GM19025 (cell line): ENCODE results near the gene TALDO1.
"Not testable (repeated sequence)": the region's sequence is repeated elsewhere in the genome, so short reads cannot be mapped to it uniquely, and the experiment has no call there.

Source experiments
- ATAC-seq: cut with Tn5 transposase; IDR thresholded peaks from one replicate; pipeline ENCODE4 v1.9.1; 2021; ENCODE audit warnings: mild to moderate bottlenecking, low read depth, moderate library complexity; ENCODE audit not compliant: unreplicated experiment

The TALDO1 gene

GRCh38 chr11:728901-729491 lies 18.3 kb upstream of the TALDO1 start:
- no peak for ATAC-seq

- no peak for ATAC-seq
Observed at GRCh38 chr11:729492-730074, 17.7 kb upstream of the TALDO1 start.

GRCh38 chr11:733072-733471 lies 14.2 kb upstream of the TALDO1 start:
- no peak for ATAC-seq

- ATAC-seq = not testable (repeated sequence)
Observed at GRCh38 chr11:734541-734940, 12.7 kb upstream of the TALDO1 start.

GRCh38 chr11:737366-737765 lies 9.9 kb upstream of the TALDO1 start:
- ATAC-seq = no peak

GRCh38 chr11:737899-738298 lies 9.4 kb upstream of the TALDO1 start:
- not testable (repeated sequence) for ATAC-seq

- no peak for ATAC-seq
Observed at GRCh38 chr11:742156-742546, 5.1 kb upstream of the TALDO1 start.

- ATAC-seq = no peak
Observed at GRCh38 chr11:742571-743201, 4.6 kb upstream of the TALDO1 start.

- ATAC-seq = no peak
Observed at GRCh38 chr11:745428-745827, 1.8 kb upstream of the TALDO1 start.

GRCh38 chr11:746289-747157 lies 741 bp upstream of the TALDO1 start:
- ATAC-seq = no peak

- ATAC-seq = no peak
Observed at GRCh38 chr11:748007-748359, 719 bp downstream of the TALDO1 start.

- ATAC-seq = no peak
Observed at GRCh38 chr11:749731-750130, 2.5 kb downstream of the TALDO1 start.

GRCh38 chr11:760236-760635 lies 13.0 kb downstream of the TALDO1 start:
- no peak for ATAC-seq

GRCh38 chr11:761526-762108 lies 14.4 kb downstream of the TALDO1 start:
- ATAC-seq = no peak

GRCh38 chr11:762421-763072 lies 15.3 kb downstream of the TALDO1 start:
- no peak for ATAC-seq

GRCh38 chr11:763073-763463 lies 15.8 kb downstream of the TALDO1 start:
- no peak for ATAC-seq

- ATAC-seq = no peak
Observed at GRCh38 chr11:763549-764321, 16.5 kb downstream of the TALDO1 start.

GRCh38 chr11:764322-765024 lies 17.2 kb downstream of the TALDO1 start:
- ATAC-seq = no peak
